Endothelial cell of umbilical vein (primary cell): ENCODE results near the gene MRTFA. TPM values are rescaled to one million over a fixed set of nuclear protein-coding genes. Genes with fewer than 3 reads are reported as not detected.

ENCODE experiments used
- BruUV-seq: library from RNA; stranded (reverse); fragments of 400-500 nt; replicated peaks from 2 replicates; lab custom pipeline; 2021; lab: Mats Ljungman, UMichigan
- CTCF ChIA-PET: fragments of 300-600, 350-600 bp; sonication (Branson Sonifier 250); formaldehyde crosslinking; loops from one replicate; lab custom pipeline; 2021; ENCODE audit warnings: antibody characterized with exemption, inconsistent platforms; lab: Charles Lee
- POLR2A ChIA-PET: fragments of 300-600, 350-600 bp; sonication (Branson Sonifier 250); formaldehyde crosslinking; loops from one replicate; lab custom pipeline; 2021; ENCODE audit warnings: antibody characterized with exemption, inconsistent platforms; lab: Charles Lee
- DNase-seq: peaks from one replicate; pipeline ENCODE4 v3.0.0-alpha.2; 2011; ENCODE audit warnings: low read depth, low spot score
- FAIRE-seq: peaks from 2 replicates; lab custom pipeline; 2011; peaks lifted over from hg19 to GRCh38; lab: Jason Lieb, UNC
- H2AFZ ChIP-seq: 2 replicates; pipeline ENCODE4 v1.6.0; 2012; ENCODE audit warnings: low read depth, low read length, control low read depth, inconsistent platforms
- H3K27ac ChIP-seq: 2 replicates; pipeline ENCODE4 v1.5.1; 2011; ENCODE audit warnings: low read depth, mild to moderate bottlenecking, control low read depth, low read length, moderate library complexity; ENCODE audit not compliant: insufficient read depth
- H3K27me3 ChIP-seq, 2 experiments: 2 replicates each; pipeline versions ENCODE4 v1.6.0 to v1.6.1; 2011; ENCODE audit warnings: low read length in 2 of 2, mixed read lengths in 1 of 2; ENCODE audit not compliant: control insufficient read depth in 2 of 2, insufficient read depth in 2 of 2
- H3K36me3 ChIP-seq, 2 experiments: 2 replicates in 1 of 2; 3 replicates in 1 of 2; pipeline ENCODE4 v1.5.1; 2011; ENCODE audit warnings: low read length in 2 of 2, mild to moderate bottlenecking in 1 of 2, moderate library complexity in 1 of 2; ENCODE audit not compliant: control insufficient read depth in 2 of 2, insufficient read depth in 2 of 2; ENCODE audit errors: extremely low read depth in 1 of 2
- H3K4me1 ChIP-seq: 3 replicates; pipeline ENCODE4 v1.5.1; 2011; ENCODE audit warnings: mild to moderate bottlenecking, low read length; ENCODE audit not compliant: control insufficient read depth, insufficient read depth; ENCODE audit errors: extremely low read depth
- H3K4me2 ChIP-seq: 2 replicates; pipeline ENCODE4 v1.6.1; 2011; ENCODE audit warnings: low read length, control low read depth, mixed read lengths; ENCODE audit not compliant: insufficient read depth
- H3K4me3 ChIP-seq, 3 experiments: fragments of 200-600 bp in 1 of 3; sonication (generic), shearing (Covaris generic) in 1 of 3; replicated peaks in 1 of 3; 2 replicates each; pipeline ENCODE4 v1.5.1; 2011 to 2016; ENCODE audit warnings: control low read depth in 3 of 3, low read length in 3 of 3, mild to moderate bottlenecking in 2 of 3, inconsistent platforms in 1 of 3, low read depth in 1 of 3, moderate library complexity in 1 of 3; ENCODE audit not compliant: insufficient read depth in 1 of 3
- H3K79me2 ChIP-seq: 2 replicates; pipeline ENCODE4 v1.6.0; 2012; ENCODE audit warnings: low read length, inconsistent platforms; ENCODE audit not compliant: control insufficient read depth, insufficient read depth
- H3K9ac ChIP-seq: replicated peaks from 2 replicates; pipeline ENCODE3; 2011; ENCODE audit warnings: low read length, control low read depth; ENCODE audit not compliant: insufficient read depth; ENCODE audit errors: extremely low read depth
- H3K9me1 ChIP-seq: replicated peaks from 3 replicates; pipeline ENCODE4 v1.6.0; 2011; ENCODE audit warnings: mild to moderate bottlenecking, low read length; ENCODE audit not compliant: control insufficient read depth, insufficient read depth; ENCODE audit errors: extremely low read depth
- H3K9me3 ChIP-seq: replicated peaks from 2 replicates; pipeline ENCODE4 v1.5.1; 2012; ENCODE audit warnings: low read length, inconsistent platforms; ENCODE audit not compliant: control insufficient read depth, insufficient read depth
- H4K20me1 ChIP-seq: replicated peaks from 2 replicates; pipeline ENCODE3; 2011; ENCODE audit warnings: mild to moderate bottlenecking, low read length; ENCODE audit not compliant: control insufficient read depth, insufficient read depth; ENCODE audit errors: extremely low read depth
- EZH2 ChIP-seq: IDR thresholded peaks from 2 replicates; pipeline ENCODE4 v1.6.1; 2012; ENCODE audit warnings: borderline replicate concordance, low read depth, mild to moderate bottlenecking, moderate library complexity, low read length, inconsistent platforms; ENCODE audit not compliant: severe bottlenecking
- GATA2 ChIP-seq: IDR thresholded peaks from 2 replicates; pipeline ENCODE4 v1.7.0; 2011; ENCODE audit warnings: low read depth, mild to moderate bottlenecking, moderate library complexity, mixed read lengths, low read length; ENCODE audit not compliant: insufficient read length, insufficient read depth
- JUN ChIP-seq: IDR thresholded peaks from 2 replicates; pipeline ENCODE4 v1.6.1; 2011; ENCODE audit warnings: borderline replicate concordance, low read depth; ENCODE audit not compliant: insufficient read length, insufficient read depth
- MYC ChIP-seq: IDR thresholded peaks from one replicate; pipeline ENCODE4 v1.6.1; 2011; ENCODE audit warnings: mild to moderate bottlenecking, low read depth, low read length
- dilution Hi-C: fragments of 300-500 bp; cut with MboI; formaldehyde crosslinking; loops from one replicate; pipeline ENCODE4 v1.15.0; 2019; ENCODE audit warnings: low sequenced_read_pairs; ENCODE audit not compliant: extremely low pct_ligation_motif_present
- intact Hi-C: fragments of 100-400 bp; cut with micrococcal nuclease; formaldehyde crosslinking; loops from one replicate; pipeline ENCODE4 v1.10.0; 2022
- polyA plus RNA-seq, 4 experiments: library from polyadenylated mRNA; depleted of rRNA in 3 of 4; stranded (reverse) in 3 of 4; unstranded in 1 of 4; fragments of >200 nt; gene quantifications; 2 replicates each; pipeline versions ENCODE4 v1.2.1 to v1.2.3, GENCODE V29; 2011 to 2012; ENCODE audit warnings: missing spikeins in 1 of 4
- total RNA-seq: library from RNA; stranded (reverse); gene quantifications from 2 replicates; pipeline ENCODE4 v1.2.3, GENCODE V29; 2021
- TF ChIP-seq, protein P1 (sequence below): IDR thresholded peaks from 2 replicates; pipeline ENCODE4 v1.6.1; 2011; ENCODE audit not compliant: insufficient read depth, insufficient read length

MRTFA gene
- total and polyA plus RNA-seq, 2 donors (not counting 3 experiments of a cell fraction or from before 2014, with no cell fraction given), result 13.6 to 44.1 TPM

- no peak overlapping the region for H3K27ac ChIP-seq
- no peak overlapping the region for H3K4me3 ChIP-seq
- DNase-seq, result no peak
- ChIA-PET POLR2A (no interaction called here), CTCF (interaction anchor here (0.8 kb wide), 1 partner anchor 10 kb away, joined by 3 read pairs; no protein-coding TSS in a partner anchor)
- no peaks in the 10 kb centered on the region for H3K9me1 ChIP-seq
- peaks cover 4% of the 10 kb centered on the region for H4K20me1 ChIP-seq
- peaks cover 56% of the 10 kb centered on the region for H3K79me2 ChIP-seq
- no peak overlapping the region for H2AFZ ChIP-seq
- H3K36me3 ChIP-seq, result no peaks in the 10 kb centered on the region
- intact Hi-C loops, result no loop called here
- H3K27me3 ChIP-seq, result no peaks in the 10 kb centered on the region
- TF ChIP-seq JUN, result no peak
- no peak for TF ChIP-seq MYC
- TF ChIP-seq GATA2, result no peak
- TF ChIP-seq, protein P1, sequence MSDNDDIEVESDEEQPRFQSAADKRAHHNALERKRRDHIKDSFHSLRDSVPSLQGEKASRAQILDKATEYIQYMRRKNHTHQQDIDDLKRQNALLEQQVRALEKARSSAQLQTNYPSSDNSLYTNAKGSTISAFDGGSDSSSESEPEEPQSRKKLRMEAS, result no peak
- no peak for TF ChIP-seq EZH2
- no peaks in the 10 kb centered on the region for H3K9me3 ChIP-seq
- dilution Hi-C loops, result no loop called here
- H3K4me2 ChIP-seq, result no peak overlapping the region
- H3K9ac ChIP-seq, result no peak overlapping the region
- no peak for FAIRE-seq
- H3K4me1 ChIP-seq, result no peaks in the 10 kb centered on the region
- BruUV-seq, result TSS peak; percentile 3
These were observed 42.9 kb downstream of the MRTFA start for GRCh38 chr22:40593460-40594273.
